HG03457 (cell line): ENCODE measurements around the gene ST6GALNAC1.

ENCODE experiments used
- ATAC-seq: cut with Tn5 transposase; IDR thresholded peaks from one replicate; pipeline ENCODE4 v1.9.1; 2021; ENCODE audit warnings: moderate number of reproducible peaks; ENCODE audit not compliant: unreplicated experiment

ST6GALNAC1 gene, protein sequence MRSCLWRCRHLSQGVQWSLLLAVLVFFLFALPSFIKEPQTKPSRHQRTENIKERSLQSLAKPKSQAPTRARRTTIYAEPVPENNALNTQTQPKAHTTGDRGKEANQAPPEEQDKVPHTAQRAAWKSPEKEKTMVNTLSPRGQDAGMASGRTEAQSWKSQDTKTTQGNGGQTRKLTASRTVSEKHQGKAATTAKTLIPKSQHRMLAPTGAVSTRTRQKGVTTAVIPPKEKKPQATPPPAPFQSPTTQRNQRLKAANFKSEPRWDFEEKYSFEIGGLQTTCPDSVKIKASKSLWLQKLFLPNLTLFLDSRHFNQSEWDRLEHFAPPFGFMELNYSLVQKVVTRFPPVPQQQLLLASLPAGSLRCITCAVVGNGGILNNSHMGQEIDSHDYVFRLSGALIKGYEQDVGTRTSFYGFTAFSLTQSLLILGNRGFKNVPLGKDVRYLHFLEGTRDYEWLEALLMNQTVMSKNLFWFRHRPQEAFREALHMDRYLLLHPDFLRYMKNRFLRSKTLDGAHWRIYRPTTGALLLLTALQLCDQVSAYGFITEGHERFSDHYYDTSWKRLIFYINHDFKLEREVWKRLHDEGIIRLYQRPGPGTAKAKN

DNA sequence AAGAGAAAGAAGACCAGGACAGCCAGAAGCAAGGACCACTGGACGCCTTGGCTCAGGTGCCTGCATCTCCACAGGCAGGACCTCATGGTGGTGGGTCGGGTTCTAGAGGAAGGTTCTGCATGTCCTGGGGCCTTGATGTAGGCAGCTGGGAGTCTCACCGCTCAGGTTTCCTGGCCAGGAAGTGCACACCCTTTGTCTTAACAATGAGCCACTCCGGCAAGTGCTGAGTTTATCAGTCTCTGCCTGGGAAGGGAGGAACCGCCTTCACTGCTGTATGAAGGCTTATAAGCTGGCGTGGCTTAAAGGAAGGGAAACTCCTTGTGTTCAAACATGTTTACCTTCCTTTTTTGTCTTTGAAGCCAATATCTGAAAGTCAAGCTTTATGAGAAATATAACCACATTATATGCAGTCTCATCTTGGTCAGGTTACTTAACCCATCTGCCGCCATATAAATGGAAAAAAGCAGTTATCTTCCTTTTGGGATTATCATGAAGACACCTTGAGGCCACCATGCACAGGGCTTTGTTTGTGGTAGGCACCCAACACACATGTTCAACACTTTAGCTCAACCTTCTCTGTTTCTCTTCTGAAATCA is at the start of gene ST6GALNAC1:
Gene ST6GALNAC1, minus strand, starts transcription at position 205 of the 596 bp plus-strand sequence. Its CDS starts 119 bp downstream, at position 86.
- no peak for ATAC-seq

DNA sequence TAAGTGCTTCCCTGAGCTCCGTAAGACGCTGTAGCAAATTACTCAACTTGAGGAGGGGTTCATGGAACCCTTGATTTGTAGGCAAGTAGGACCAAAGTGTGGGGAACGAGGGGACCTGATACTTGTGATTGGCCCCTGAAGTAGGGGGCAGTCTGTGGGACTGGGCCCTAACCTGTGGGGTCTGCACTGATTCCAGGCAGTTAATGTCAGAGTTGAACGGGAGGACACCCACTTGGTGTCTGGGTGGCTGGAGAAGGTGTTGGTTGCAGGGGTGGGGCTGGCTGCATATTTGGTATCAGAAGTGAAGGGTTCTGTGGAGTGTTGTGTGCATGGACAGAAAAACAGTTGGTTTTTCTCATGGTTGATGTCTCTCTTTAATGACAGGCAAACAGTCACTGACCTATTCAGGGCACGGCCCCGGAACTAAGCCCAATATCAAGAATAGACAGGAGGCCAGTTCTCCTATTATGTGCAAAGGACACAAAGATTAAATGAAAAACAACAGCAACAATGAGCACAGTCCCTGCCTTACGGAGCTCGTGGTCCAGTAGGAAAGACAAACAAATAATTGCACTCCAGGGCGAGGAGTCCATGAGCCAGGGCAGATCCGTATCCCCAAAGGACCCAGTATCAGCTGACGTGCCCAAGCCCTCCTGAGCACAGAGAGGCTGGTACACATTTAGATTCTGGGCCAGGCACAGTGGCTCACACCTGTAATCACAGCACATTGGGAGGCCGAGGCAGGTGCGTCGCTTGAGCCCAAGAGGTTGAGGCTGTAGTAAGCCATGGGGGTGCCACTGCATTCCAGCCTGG is 48.0 kb upstream of the ST6GALNAC1 start:
- no peak for ATAC-seq

DNA sequence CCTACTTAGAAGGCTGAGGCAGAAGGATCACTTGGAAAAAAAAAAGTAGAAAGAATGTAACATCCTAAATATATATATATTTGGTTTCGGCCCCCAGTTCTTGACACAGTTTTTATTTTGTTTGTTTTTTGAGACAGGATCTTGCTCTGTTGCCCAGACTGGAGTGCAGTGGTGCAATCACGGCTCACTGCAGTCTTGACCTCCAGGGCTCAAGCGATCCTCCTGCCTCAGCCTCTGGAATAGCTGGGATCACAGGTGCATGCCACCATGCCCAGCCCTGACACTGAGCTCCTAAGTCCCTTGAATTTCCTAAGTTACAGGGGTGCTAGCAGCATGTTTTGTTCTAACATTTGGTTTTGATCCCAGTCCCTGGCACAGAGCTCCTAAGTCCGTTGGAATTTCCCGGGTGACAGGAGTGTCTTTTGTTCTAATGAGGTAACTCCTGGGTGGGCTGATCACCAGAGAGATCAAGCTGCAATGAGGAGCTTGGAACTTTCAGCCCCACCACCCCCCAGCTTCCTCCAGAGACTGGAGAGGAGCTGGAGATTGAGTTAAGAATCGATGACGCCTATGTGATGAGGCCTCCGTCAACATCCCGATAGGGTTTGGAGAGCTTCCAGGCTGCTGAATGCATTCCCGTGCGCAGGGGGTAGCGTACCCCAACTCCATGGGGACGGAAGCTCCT is 47.2 kb upstream of the ST6GALNAC1 start:
- no peak for ATAC-seq

DNA sequence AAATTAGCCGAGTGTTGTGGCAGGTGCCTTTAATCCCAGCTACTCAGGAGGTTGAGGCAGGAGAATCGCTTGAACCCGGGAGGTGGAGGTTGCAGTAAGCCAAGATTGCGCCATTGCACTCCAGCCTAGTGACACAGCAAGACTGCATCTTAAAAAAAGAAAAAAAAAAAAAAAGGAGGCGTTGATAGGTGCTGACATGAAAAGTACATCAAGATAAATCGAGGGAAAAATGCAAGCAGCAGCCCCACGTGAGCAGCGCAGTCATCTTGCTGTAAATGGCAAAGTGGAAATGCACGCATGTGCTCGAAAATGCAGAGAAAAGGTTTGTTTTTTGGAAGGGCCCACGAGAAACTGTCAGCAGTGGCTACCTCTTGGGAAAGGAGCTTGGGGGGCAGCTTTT is 46.3 kb upstream of the ST6GALNAC1 start:
- ATAC-seq = no peak

DNA sequence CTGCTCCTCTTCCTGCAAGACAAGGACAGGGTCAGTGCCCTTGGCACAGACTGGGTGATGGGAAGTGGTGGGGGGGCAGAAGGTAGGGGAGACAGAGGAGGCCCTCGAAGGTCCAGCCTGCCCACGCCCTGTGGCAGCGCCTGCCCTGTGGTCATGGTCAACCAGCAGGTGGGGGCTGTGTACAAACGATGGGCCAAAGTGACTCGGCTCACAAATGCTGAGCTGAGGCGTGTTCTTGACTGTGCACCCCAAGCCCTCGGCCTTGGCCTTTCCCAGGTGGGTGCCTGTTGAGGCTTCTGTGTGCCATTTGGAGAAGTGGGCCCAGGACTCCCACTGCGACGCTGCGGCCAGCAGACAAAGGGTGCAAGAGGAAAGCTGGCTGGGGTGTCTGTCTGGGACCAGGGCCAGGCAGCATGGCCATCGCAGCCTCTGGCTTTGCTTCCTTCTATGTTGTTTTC is 44.6 kb upstream of the ST6GALNAC1 start:
- no peak for ATAC-seq

- ATAC-seq = no peak
Observed at GRCh38 chr17:76687298-76688164, 44.0 kb upstream of the ST6GALNAC1 start.

DNA sequence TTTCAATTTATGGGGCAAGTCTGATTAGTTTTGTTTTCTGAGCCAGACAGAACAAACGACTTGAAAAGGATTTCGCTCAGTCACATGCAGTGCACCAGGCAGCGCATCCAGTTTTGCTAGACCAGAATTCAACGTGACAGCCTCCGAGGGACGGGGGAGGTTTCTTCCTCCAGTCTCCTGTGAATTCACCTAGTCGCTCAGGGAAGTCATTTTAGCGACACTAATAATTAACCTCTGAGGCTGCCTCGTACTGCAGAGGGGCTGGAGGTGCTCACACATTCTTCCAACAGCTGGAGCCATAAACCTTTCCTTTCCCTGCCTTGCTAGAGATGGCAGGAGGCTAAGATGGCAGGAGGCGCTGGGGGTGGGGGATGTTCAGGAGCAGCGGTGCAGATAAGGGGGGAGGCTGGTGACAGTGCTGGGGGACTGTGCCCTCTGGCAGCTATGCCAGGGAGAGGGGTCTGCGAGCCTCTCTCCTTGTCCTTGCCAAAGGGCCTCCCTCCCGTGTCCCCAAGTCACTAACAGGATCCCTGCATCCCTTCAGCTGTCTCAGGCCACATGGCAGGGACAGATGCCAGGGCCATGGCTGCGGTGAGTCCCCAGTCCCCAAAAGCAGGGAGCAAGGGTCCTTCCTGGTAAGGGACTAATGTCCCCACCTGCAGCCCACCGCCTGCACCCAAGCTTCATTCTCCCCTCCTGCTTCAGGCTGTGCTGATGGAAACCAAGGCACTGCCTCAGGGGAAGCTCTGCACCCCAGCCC is 43.2 kb upstream of the ST6GALNAC1 start:
- no peak for ATAC-seq

DNA sequence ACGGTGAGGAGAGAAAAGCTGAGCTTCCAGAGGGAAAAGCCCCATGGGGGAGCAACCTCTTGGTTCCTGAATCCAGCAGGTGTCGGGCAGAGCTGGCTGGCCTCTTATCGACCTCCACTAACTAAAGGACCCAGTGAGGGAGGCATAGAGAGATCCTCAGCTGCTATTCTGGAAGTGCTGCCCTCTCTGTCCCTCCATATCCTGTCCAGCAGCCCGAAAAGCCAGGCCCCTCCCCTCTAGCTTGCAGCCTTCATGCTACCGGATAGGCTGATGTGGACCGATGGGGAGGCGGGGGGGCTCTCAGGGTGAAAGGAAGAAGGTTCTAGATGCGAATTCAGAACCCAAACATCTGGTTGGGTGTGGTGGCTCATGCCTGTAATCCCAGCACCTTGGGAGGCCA is 42.3 kb upstream of the ST6GALNAC1 start:
- no peak for ATAC-seq

GRCh38 chr17:76685366-76685765 is 41.8 kb upstream of the ST6GALNAC1 start:
- no peak for ATAC-seq

GRCh38 chr17:76684756-76685155 is 41.2 kb upstream of the ST6GALNAC1 start:
- no peak for ATAC-seq

GRCh38 chr17:76683921-76684745 is 40.6 kb upstream of the ST6GALNAC1 start:
- no peak for ATAC-seq

DNA sequence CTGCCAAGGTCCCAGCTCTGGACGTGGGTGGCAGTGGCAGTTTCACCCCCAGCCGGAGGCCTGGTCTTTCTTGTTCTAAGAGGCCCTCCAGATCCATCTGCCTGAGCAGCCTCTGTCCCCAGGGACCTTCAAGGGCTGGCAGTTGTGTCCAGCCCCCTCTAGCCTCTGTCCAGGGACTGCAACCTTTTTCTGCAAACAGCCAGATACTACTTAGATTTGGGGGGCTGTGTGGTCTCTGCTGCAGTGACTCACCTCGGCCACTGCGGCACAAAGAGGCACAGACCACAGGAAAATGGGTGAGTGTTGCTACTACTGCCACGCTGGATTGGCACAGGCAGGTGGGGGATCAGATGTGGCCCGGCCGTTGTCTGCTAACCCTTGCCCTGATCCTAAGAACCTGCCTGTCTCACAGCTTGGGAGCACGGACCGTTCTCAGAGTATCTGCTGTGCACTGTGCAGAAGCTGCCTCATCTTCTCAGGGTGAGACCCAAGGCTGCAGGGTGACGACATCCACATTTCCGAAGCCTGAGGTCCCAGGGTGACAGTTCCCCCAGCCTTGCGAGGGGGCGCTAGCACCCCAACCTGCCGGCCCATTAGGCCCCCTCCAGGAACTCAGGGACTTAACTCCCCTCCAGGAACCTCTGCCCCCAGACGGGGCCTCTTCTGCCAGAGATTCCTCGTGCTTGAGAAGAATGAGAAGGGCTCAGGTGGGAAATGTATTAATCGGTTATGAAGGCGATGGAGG is 39.6 kb upstream of the ST6GALNAC1 start:
- ATAC-seq = no peak

DNA sequence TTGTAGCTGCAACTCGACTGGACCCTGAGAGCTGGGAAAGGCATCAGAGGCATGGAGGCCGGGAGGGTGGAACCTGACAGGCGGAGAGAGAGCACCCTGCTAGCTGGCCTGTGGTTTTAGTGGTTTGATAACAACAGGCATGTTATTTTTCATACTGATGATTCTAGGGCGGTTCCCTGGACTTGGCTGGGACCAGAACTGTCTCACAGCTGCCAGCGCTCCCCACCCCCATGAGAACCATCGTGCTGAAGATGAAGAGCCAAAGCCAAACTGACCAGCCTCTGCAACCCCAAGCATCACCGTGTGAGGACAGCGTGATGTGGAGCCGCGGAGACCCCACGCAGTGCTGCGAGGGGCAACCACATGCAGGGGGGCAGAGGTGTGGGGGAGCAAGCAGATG is 38.7 kb upstream of the ST6GALNAC1 start:
- ATAC-seq = no peak

DNA sequence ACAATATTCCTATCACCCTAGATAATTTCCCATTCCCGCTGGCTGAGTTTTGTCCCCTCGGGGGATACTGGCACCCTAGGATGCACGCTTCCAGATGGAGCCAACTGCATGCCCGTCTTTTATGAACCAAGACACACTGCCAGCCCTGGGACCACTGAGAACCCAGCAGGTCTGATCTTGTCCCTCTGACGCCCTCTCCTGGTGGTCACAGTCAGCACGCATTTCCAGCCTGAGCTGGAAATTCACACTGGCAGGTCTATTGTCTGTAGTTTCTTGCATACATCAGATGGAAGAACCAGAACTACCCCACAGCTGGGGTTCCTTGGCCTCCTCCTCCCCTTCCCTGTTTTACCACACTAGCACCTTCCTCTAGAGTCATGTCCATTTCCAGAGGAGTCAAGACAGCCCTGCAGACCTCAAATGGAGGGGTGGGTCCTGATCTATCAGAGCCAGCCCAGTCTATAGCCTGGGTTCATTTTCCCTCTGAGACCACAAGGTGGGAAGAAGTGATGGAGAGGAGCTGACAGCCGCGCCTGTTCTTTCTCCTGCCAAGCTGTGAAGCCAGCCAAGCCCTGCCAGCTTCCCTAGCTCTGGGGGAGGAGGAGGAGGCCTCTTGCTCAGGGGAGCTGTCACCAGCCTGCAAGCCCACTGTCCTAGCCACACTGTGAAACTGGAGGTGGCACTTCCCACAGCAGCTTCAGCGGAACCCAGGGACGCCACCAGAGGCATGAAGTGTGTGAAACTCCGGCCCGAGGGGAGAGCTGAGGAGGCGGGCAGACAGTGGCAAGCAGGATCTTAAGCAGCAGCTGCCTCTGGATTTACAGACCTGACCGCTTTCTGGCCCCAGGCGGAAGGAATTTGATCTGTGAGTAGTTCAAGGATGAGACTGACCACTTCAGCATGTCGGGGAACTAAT is 37.9 kb upstream of the ST6GALNAC1 start:
- ATAC-seq = no peak

GRCh38 chr17:76679239-76679638 is 35.7 kb upstream of the ST6GALNAC1 start:
- no peak for ATAC-seq

GRCh38 chr17:76678330-76678729 is 34.8 kb upstream of the ST6GALNAC1 start:
- no peak for ATAC-seq
